ENCODE data around the gene ZEB2.

The ZEB2 gene

DNA sequence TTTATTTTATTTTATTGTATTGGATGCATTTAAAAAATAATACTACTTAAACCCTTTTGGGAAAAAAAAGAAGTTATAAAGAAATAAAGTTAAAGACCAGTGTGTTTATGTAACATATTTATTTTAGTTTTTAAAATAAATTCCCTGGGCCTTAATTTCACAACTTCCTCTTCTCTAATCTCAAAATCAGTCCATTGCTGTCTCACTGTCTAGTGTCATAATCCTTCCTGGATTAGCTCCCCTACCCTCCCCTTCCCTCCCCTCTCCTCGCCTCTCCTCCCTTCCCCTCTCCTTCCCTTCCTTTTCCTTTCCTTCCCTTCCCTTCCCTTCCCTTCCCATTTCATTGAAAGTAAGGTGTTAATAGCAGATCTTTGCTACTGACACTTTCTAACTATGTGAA, 40.3 kb upstream of the ZEB2 start:
- no peaks in the 10 kb centered on the region for H3K27me3 ChIP-seq (ENCODE audit: insufficient read depth, poor library complexity, severe bottlenecking)
- H3K27ac ChIP-seq (replicated peaks), result peak overlapping the region; percentile 34
- DNase-seq (ENCODE audit: low read depth in 1 of 2, low spot score in 1 of 2), result peak; percentile 33 to 35
- no peak overlapping the region for H3K4me3 ChIP-seq (replicated peaks; ENCODE audit: insufficient read depth, low read length)
- TF ChIP-seq POLR2AphosphoS5 (IDR thresholded peaks at IDR 0.05; ENCODE audit: low read depth) (no peak), SPI1 (IDR thresholded peaks at IDR 0.05; ENCODE audit: borderline replicate concordance, low read depth) (peak; percentile 30; the same call in 1 of the 2 replicates)

DNA sequence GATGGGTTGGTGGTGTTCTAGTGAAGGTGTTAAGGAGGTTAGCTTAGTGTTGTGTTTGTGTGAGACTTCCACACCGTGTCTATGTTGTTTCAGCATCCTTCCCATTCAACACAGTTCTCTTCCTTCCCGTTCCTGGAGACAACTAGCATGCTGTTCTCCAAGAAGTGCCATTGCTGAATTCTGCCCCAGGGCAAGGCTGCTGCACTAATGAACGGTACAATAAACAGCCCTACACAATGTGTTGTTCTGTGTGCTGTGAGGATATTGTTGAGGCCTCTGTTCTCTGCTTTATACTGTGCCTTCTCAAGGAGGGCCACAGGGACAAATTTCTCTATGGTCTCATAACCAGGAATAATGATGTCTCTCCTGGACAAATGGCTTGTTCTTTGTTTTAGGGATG, 39.8 kb upstream of the ZEB2 start:
- TF ChIP-seq GABPA (IDR thresholded peaks at IDR 0.05; ENCODE audit: low read depth), result no peak
- TF ChIP-seq SPI1 (IDR thresholded peaks at IDR 0.05; ENCODE audit: borderline replicate concordance, low read depth), result no peak
- TF ChIP-seq POLR2AphosphoS5 (IDR thresholded peaks at IDR 0.05; ENCODE audit: low read depth), result no peak
- TF ChIP-seq, protein P1, sequence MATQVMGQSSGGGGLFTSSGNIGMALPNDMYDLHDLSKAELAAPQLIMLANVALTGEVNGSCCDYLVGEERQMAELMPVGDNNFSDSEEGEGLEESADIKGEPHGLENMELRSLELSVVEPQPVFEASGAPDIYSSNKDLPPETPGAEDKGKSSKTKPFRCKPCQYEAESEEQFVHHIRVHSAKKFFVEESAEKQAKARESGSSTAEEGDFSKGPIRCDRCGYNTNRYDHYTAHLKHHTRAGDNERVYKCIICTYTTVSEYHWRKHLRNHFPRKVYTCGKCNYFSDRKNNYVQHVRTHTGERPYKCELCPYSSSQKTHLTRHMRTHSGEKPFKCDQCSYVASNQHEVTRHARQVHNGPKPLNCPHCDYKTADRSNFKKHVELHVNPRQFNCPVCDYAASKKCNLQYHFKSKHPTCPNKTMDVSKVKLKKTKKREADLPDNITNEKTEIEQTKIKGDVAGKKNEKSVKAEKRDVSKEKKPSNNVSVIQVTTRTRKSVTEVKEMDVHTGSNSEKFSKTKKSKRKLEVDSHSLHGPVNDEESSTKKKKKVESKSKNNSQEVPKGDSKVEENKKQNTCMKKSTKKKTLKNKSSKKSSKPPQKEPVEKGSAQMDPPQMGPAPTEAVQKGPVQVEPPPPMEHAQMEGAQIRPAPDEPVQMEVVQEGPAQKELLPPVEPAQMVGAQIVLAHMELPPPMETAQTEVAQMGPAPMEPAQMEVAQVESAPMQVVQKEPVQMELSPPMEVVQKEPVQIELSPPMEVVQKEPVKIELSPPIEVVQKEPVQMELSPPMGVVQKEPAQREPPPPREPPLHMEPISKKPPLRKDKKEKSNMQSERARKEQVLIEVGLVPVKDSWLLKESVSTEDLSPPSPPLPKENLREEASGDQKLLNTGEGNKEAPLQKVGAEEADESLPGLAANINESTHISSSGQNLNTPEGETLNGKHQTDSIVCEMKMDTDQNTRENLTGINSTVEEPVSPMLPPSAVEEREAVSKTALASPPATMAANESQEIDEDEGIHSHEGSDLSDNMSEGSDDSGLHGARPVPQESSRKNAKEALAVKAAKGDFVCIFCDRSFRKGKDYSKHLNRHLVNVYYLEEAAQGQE (IDR thresholded peaks at IDR 0.05; ENCODE audit: insufficient replicate concordance, low read depth), result no peak
- TF ChIP-seq, protein P2, sequence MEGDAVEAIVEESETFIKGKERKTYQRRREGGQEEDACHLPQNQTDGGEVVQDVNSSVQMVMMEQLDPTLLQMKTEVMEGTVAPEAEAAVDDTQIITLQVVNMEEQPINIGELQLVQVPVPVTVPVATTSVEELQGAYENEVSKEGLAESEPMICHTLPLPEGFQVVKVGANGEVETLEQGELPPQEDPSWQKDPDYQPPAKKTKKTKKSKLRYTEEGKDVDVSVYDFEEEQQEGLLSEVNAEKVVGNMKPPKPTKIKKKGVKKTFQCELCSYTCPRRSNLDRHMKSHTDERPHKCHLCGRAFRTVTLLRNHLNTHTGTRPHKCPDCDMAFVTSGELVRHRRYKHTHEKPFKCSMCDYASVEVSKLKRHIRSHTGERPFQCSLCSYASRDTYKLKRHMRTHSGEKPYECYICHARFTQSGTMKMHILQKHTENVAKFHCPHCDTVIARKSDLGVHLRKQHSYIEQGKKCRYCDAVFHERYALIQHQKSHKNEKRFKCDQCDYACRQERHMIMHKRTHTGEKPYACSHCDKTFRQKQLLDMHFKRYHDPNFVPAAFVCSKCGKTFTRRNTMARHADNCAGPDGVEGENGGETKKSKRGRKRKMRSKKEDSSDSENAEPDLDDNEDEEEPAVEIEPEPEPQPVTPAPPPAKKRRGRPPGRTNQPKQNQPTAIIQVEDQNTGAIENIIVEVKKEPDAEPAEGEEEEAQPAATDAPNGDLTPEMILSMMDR (IDR thresholded peaks at IDR 0.05; ENCODE audit: insufficient read depth, low read length), result no peak
- Histone ChIP-seq H3K27me3 (ENCODE audit: insufficient read depth, poor library complexity, severe bottlenecking) (no peaks in the 10 kb centered on the region), H3K27ac (replicated peaks) (peak overlapping the region; percentile 34), H3K4me3 (replicated peaks; ENCODE audit: insufficient read depth, low read length) (no peak overlapping the region)
- no peak for DNase-seq (ENCODE audit: low read depth in 1 of 2, low spot score in 1 of 2)

- Histone ChIP-seq H3K4me3 (replicated peaks; ENCODE audit: insufficient read depth, low read length) (no peak overlapping the region), H3K27ac (replicated peaks) (peak overlapping the region; percentile 34; the same call in 1 of the 2 replicates), H3K27me3 (ENCODE audit: insufficient read depth, poor library complexity, severe bottlenecking) (no peaks in the 10 kb centered on the region)
- TF ChIP-seq SPI1 (IDR thresholded peaks at IDR 0.05; ENCODE audit: borderline replicate concordance, low read depth) (no peak), POLR2AphosphoS5 (IDR thresholded peaks at IDR 0.05; ENCODE audit: low read depth) (no peak), GABPA (IDR thresholded peaks at IDR 0.05; ENCODE audit: low read depth) (no peak)
- TF ChIP-seq, protein P1 (IDR thresholded peaks at IDR 0.05; ENCODE audit: insufficient replicate concordance, low read depth), result no peak
- TF ChIP-seq, protein P2 (IDR thresholded peaks at IDR 0.05; ENCODE audit: insufficient read depth, low read length), result no peak
- no peak for DNase-seq (ENCODE audit: low read depth in 1 of 2, low spot score in 1 of 2)
These were observed 39.3 kb upstream of the ZEB2 start for GRCh38 chr2:144559242-144559641.

DNA sequence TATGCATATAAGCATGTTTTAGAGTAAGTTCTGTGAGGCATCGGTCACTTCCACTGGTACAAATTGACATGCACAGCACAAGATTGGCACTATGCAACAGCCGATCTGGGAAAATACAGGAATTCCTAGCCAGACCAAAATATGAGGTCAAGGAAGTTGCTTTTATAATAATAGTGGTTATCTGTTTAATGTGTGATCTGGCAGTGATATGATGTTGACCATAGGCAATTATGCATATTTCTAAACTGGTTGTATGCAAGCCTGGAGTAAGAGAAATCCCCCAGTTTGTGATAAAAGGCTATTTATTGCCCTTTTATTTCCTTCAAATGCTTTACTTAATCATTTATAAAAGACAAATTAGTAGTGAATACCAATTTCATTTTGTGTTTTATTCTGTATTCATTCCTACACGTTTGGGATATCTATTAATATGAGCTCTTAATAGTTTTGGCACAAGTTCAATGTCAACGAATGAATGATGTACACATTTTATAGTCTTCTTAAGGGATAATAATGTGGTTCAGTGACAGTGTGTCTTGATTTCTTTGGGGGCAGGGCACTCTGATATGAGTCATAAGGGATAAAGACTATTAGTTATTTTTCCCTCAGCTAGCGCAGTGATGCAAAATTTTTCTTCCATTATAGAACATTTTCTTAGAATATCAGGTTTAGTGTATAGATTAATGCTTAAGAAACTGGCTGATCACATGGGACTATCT, 34.7 kb upstream of the ZEB2 start:
- H3K4me3 ChIP-seq (replicated peaks; ENCODE audit: insufficient read depth, low read length), result no peak overlapping the region
- no peak for DNase-seq (ENCODE audit: low read depth in 1 of 2, low spot score in 1 of 2)
- no peak overlapping the region for H3K27ac ChIP-seq (replicated peaks)
- H3K27me3 ChIP-seq (ENCODE audit: insufficient read depth, poor library complexity, severe bottlenecking), result no peaks in the 10 kb centered on the region
- TF ChIP-seq, protein P1 (IDR thresholded peaks at IDR 0.05; ENCODE audit: insufficient replicate concordance, low read depth), result no peak
- TF ChIP-seq SPI1 (IDR thresholded peaks at IDR 0.05; ENCODE audit: borderline replicate concordance, low read depth), result no peak
- no peak for TF ChIP-seq GABPA (IDR thresholded peaks at IDR 0.05; ENCODE audit: low read depth)
- TF ChIP-seq, protein P2 (IDR thresholded peaks at IDR 0.05; ENCODE audit: insufficient read depth, low read length), result no peak
- no peak for TF ChIP-seq POLR2AphosphoS5 (IDR thresholded peaks at IDR 0.05; ENCODE audit: low read depth)

Measured in HL-60 (cell line).